MM.1S (cell line): ENCODE data around the gene PRR14.

ENCODE experiments used
- DNase-seq: peaks from one replicate; pipeline ENCODE4 v3.0.0-alpha.2; 2015
- H2AFZ ChIP-seq: fragments of 300-600 bp; sonication (generic); 2 replicates; pipeline ENCODE4 v1.6.0; 2016; ENCODE audit warnings: antibody characterized with exemption, low read length
- H3F3A ChIP-seq: fragments of 300-600 bp; sonication (generic); 2 replicates; pipeline ENCODE4 v1.6.1; 2016; ENCODE audit warnings: mild to moderate bottlenecking, antibody characterized with exemption, low read length, moderate library complexity, mixed read lengths; ENCODE audit not compliant: insufficient read depth
- H3K27ac ChIP-seq: fragments of 300-600 bp; sonication (generic); 2 replicates; pipeline ENCODE4 v1.5.1; 2016; ENCODE audit warnings: mild to moderate bottlenecking, low read length
- H3K27me3 ChIP-seq: fragments of 300-600 bp; sonication (generic); replicated peaks from 2 replicates; pipeline ENCODE4 v1.6.0; 2016; ENCODE audit warnings: low read length; ENCODE audit not compliant: insufficient read depth
- H3K36me3 ChIP-seq: fragments of 300-600 bp; sonication (generic); replicated peaks from 2 replicates; pipeline ENCODE4 v1.6.1; 2016; ENCODE audit warnings: mild to moderate bottlenecking, low read length, mixed read lengths; ENCODE audit not compliant: insufficient read depth
- H3K4me1 ChIP-seq: fragments of 300-600 bp; sonication (generic); 2 replicates; pipeline ENCODE4 v1.6.1; 2016; ENCODE audit warnings: low read length, mixed read lengths
- H3K4me2 ChIP-seq: fragments of 300-600 bp; sonication (generic); 2 replicates; pipeline ENCODE4 v1.6.0; 2016; ENCODE audit warnings: low read depth, low read length
- H3K4me3 ChIP-seq: fragments of 300-600 bp; sonication (generic); 2 replicates; pipeline ENCODE4 v1.5.1; 2016; ENCODE audit warnings: low read length, mixed read lengths
- H3K79me2 ChIP-seq: fragments of 300-600 bp; sonication (generic); 2 replicates; pipeline ENCODE4 v1.6.1; 2016; ENCODE audit warnings: mixed run types, low read length, mixed read lengths
- H3K9ac ChIP-seq: fragments of 300-600 bp; sonication (generic); 2 replicates; pipeline ENCODE4 v1.6.1; 2016; ENCODE audit warnings: low read length, mixed read lengths
- H3K9me2 ChIP-seq: fragments of 300-600 bp; sonication (generic); replicated peaks from 2 replicates; pipeline ENCODE4 v1.6.1; 2016; ENCODE audit warnings: mild to moderate bottlenecking, low read length, mixed read lengths; ENCODE audit not compliant: insufficient read depth
- H3K9me3 ChIP-seq: fragments of 300-600 bp; sonication (generic); replicated peaks from 2 replicates; pipeline ENCODE4 v1.6.1; 2016; ENCODE audit warnings: mild to moderate bottlenecking, low read length, mixed read lengths; ENCODE audit not compliant: insufficient read depth
- H4K20me1 ChIP-seq: fragments of 300-600 bp; sonication (generic); 2 replicates; pipeline ENCODE4 v1.6.1; 2016; ENCODE audit warnings: mild to moderate bottlenecking, low read length, moderate library complexity, mixed read lengths; ENCODE audit not compliant: insufficient read depth
- EZH2 ChIP-seq: fragments of 300-600 bp; sonication (generic); optimal IDR thresholded peaks from 2 replicates; pipeline ENCODE3; 2017; ENCODE audit warnings: low read depth, mild to moderate bottlenecking, antibody characterized with exemption, low read length, mixed read lengths
- EZH2phosphoT487 ChIP-seq: fragments of 300-600 bp; sonication (generic); IDR thresholded peaks from 2 replicates; pipeline ENCODE4 v1.6.1; 2018; ENCODE audit warnings: antibody characterized with exemption, low read length
- TF ChIP-seq, protein P1 (sequence below): fragments of 300-600 bp; sonication (generic); IDR thresholded peaks from 2 replicates; pipeline ENCODE4 v1.5.1; 2016; ENCODE audit warnings: antibody characterized with exemption, low read length, mixed read lengths

The PRR14 gene

GRCh38 chr16:30703971-30704370 is 53.2 kb downstream of the PRR14 start:
- no peak overlapping the region for H2AFZ ChIP-seq
- H3K9me3 ChIP-seq, result no peaks in the 10 kb centered on the region
- H3K4me2 ChIP-seq, result no peak overlapping the region
- H3F3A ChIP-seq, result peaks cover 10% of the 10 kb centered on the region; the same call in 1 of the 2 replicates
- H3K36me3 ChIP-seq, result peaks cover 35% of the 10 kb centered on the region
- TF ChIP-seq EZH2phosphoT487 (no peak), EZH2 (no peak)
- TF ChIP-seq, protein P1, sequence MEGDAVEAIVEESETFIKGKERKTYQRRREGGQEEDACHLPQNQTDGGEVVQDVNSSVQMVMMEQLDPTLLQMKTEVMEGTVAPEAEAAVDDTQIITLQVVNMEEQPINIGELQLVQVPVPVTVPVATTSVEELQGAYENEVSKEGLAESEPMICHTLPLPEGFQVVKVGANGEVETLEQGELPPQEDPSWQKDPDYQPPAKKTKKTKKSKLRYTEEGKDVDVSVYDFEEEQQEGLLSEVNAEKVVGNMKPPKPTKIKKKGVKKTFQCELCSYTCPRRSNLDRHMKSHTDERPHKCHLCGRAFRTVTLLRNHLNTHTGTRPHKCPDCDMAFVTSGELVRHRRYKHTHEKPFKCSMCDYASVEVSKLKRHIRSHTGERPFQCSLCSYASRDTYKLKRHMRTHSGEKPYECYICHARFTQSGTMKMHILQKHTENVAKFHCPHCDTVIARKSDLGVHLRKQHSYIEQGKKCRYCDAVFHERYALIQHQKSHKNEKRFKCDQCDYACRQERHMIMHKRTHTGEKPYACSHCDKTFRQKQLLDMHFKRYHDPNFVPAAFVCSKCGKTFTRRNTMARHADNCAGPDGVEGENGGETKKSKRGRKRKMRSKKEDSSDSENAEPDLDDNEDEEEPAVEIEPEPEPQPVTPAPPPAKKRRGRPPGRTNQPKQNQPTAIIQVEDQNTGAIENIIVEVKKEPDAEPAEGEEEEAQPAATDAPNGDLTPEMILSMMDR, result no peak
- no peak for DNase-seq
- H3K4me3 ChIP-seq, result no peak overlapping the region
- H3K27ac ChIP-seq, result no peak overlapping the region
- H3K79me2 ChIP-seq, result peaks cover 65% of the 10 kb centered on the region
- no peaks in the 10 kb centered on the region for H3K9me2 ChIP-seq
- peaks cover 10% of the 10 kb centered on the region for H4K20me1 ChIP-seq
- H3K27me3 ChIP-seq, result no peaks in the 10 kb centered on the region
- H3K4me1 ChIP-seq, result peaks cover 8% of the 10 kb centered on the region
- no peak overlapping the region for H3K9ac ChIP-seq
